Measurements from ENCODE around the gene SSRP1. TPM values are rescaled to one million over a fixed set of nuclear protein-coding genes. Genes with fewer than 3 reads are reported as not detected.

SSRP1 gene
- total and polyA plus RNA-seq, 7 donors: 30.5 to 91.3 (median 54.6) TPM

- no peaks in the 10 kb centered on the region for H3K9me3 ChIP-seq
- peak; percentile 69 for DNase-seq
- H3K27ac ChIP-seq: peak overlapping the region; percentile 89 to 97 (median 94)
- TF ChIP-seq EP300 (IDR thresholded peaks at IDR 0.05) (no peak), POLR2AphosphoS5 (IDR thresholded peaks at IDR 0.05) (no peak), POLR2A (IDR thresholded peaks at IDR 0.05) (no peak), CTCF (IDR thresholded peaks at IDR 0.05) (no peak)
- H3K36me3 ChIP-seq: peaks cover 12 to 38% (median 16%) of the 10 kb centered on the region in 4 donors
- WGBS, 2 donors: 17 to 49% methylated on average over 6 of the region's 6 CpGs
- H3K4me1 ChIP-seq: peaks cover 0 to 78% (median 61%) of the 10 kb centered on the region in 4 donors
- no peaks in the 10 kb centered on the region for H3K27me3 ChIP-seq
- peak overlapping the region; percentile 4 to 90 (median 26) for H3K4me3 ChIP-seq
- intact Hi-C loops (cut with DNase I): loop anchor here (5.0 kb wide), 2 partner anchors 346 to 1256 kb away; partner anchors contain the start of genes LPXN, ZDHHC5 and ZFP91
Observed at GRCh38 chr11:57321388-57322255, 14.1 kb downstream of the SSRP1 start.

GRCh38 chr11:57320719-57321387 lies 14.8 kb downstream of the SSRP1 start:
- peaks cover 12 to 41% (median 20%) of the 10 kb centered on the region in 4 donors for H3K36me3 ChIP-seq
- WGBS, 2 donors: 50 to 72% methylated on average over 2 of the region's 2 CpGs
- peak overlapping the region; percentile 89 to 97 (median 94) for H3K27ac ChIP-seq
- no peaks in the 10 kb centered on the region for H3K27me3 ChIP-seq
- H3K4me3 ChIP-seq: peak overlapping the region in 1 of 4 donors; percentile 27
- intact Hi-C loops (cut with DNase I): loop anchor here (5.0 kb wide), 2 partner anchors 346 to 1256 kb away; partner anchors contain the start of genes LPXN, ZDHHC5 and ZFP91
- H3K4me1 ChIP-seq: peaks cover 0 to 75% (median 55%) of the 10 kb centered on the region in 4 donors
- H3K9me3 ChIP-seq: no peaks in the 10 kb centered on the region
- DNase-seq: no peak
- TF ChIP-seq EP300 (IDR thresholded peaks at IDR 0.05) (no peak), POLR2AphosphoS5 (IDR thresholded peaks at IDR 0.05) (no peak), POLR2A (IDR thresholded peaks at IDR 0.05) (no peak), CTCF (IDR thresholded peaks at IDR 0.05) (no peak)

GRCh38 chr11:57320067-57320718 lies 15.5 kb downstream of the SSRP1 start:
- Histone ChIP-seq H3K4me3 (no peak overlapping the region), H3K27ac (peak overlapping the region in 2 of 4 donors; percentile 21 to 97), H3K36me3 (peaks cover 17 to 48% (median 20%) of the 10 kb centered on the region in 4 donors), H3K27me3 (no peaks in the 10 kb centered on the region), H3K4me1 (peaks cover 0 to 70% (median 52%) of the 10 kb centered on the region in 4 donors), H3K9me3 (no peaks in the 10 kb centered on the region)
- intact Hi-C loops (cut with DNase I): loop anchor here (5.0 kb wide), 2 partner anchors 347 to 1257 kb away; partner anchors contain the start of genes LPXN, ZDHHC5 and ZFP91
- 90 to 91% methylated on average over 22 of the region's 22 CpGs for WGBS, 2 donors
- DNase-seq: peak; percentile 70
- TF ChIP-seq CTCF (IDR thresholded peaks at IDR 0.05) (no peak), POLR2AphosphoS5 (IDR thresholded peaks at IDR 0.05) (no peak), POLR2A (IDR thresholded peaks at IDR 0.05) (no peak)

GRCh38 chr11:57318178-57318577 lies 17.5 kb downstream of the SSRP1 start:
- DNase-seq: peak; percentile 70
- Histone ChIP-seq H3K27ac (peak overlapping the region in 3 of 4 donors; percentile 41 to 51 (median 47)), H3K4me3 (no peak overlapping the region), H3K36me3 (peaks cover 30 to 68% (median 33%) of the 10 kb centered on the region in 4 donors), H3K27me3 (no peaks in the 10 kb centered on the region), H3K4me1 (peaks cover 0 to 58% (median 43%) of the 10 kb centered on the region in 4 donors), H3K9me3 (no peaks in the 10 kb centered on the region)
- intact Hi-C loops (cut with DNase I): no loop called here
- TF ChIP-seq EP300 (IDR thresholded peaks at IDR 0.05) (no peak), POLR2AphosphoS5 (IDR thresholded peaks at IDR 0.05) (peak in 2 of 4 donors; percentile 32 to 41)
- WGBS, 2 donors: 38 to 67% methylated on average over 2 of the region's 2 CpGs
